NB4 (cell line): ENCODE results near the gene CAP2.

Experiments
- DNase-seq: peaks from one replicate; pipeline ENCODE4 v3.0.0; 2010; ENCODE audit warnings: low read depth
- H3K4me3 ChIP-seq: one replicate; pipeline ENCODE4 v1.5.1; 2011; ENCODE audit warnings: mild to moderate bottlenecking, low read depth, low read length, moderate library complexity
- MYC ChIP-seq: IDR thresholded peaks from 2 replicates; pipeline ENCODE4 v1.6.1; 2011; ENCODE audit warnings: low read depth, low read length
- POLR2A ChIP-seq: IDR thresholded peaks from 2 replicates; pipeline ENCODE4 v1.6.1; 2011; ENCODE audit warnings: mild to moderate bottlenecking; ENCODE audit not compliant: insufficient read length; ENCODE audit errors: extremely low read depth
- TF ChIP-seq, protein P1 (sequence below): IDR thresholded peaks from 2 replicates; pipeline ENCODE4 v1.6.1; 2011; ENCODE audit warnings: low read depth, low read length
- TF ChIP-seq, protein P2 (sequence below): IDR thresholded peaks from one replicate; pipeline ENCODE4 v1.5.1; 2012; ENCODE audit warnings: low read depth, low read length

The CAP2 gene

DNA sequence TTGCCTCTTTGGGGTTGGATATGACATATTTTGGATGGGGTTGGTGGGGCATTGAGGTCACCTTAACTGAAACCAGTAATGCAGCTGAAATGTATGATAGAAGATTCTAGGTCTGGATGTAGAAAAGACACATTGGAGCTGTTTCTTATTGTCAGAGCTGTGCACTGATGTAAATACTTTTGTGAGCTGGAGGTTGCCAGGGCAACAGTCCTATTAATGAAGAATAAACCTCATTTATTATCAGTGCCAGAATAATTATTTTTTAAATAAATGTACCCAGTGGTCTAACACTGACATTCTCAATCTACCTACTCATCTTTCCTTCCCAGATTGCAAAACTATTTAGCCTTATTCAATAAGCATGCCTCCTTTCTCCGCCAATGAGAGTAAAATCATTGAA, 57.0 kb downstream of the CAP2 start:
- no peak for DNase-seq
- no peak overlapping the region for H3K4me3 ChIP-seq
- TF ChIP-seq POLR2A (no peak), MYC (no peak)
- TF ChIP-seq, protein P1, sequence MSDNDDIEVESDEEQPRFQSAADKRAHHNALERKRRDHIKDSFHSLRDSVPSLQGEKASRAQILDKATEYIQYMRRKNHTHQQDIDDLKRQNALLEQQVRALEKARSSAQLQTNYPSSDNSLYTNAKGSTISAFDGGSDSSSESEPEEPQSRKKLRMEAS, result no peak
- TF ChIP-seq, protein P2, sequence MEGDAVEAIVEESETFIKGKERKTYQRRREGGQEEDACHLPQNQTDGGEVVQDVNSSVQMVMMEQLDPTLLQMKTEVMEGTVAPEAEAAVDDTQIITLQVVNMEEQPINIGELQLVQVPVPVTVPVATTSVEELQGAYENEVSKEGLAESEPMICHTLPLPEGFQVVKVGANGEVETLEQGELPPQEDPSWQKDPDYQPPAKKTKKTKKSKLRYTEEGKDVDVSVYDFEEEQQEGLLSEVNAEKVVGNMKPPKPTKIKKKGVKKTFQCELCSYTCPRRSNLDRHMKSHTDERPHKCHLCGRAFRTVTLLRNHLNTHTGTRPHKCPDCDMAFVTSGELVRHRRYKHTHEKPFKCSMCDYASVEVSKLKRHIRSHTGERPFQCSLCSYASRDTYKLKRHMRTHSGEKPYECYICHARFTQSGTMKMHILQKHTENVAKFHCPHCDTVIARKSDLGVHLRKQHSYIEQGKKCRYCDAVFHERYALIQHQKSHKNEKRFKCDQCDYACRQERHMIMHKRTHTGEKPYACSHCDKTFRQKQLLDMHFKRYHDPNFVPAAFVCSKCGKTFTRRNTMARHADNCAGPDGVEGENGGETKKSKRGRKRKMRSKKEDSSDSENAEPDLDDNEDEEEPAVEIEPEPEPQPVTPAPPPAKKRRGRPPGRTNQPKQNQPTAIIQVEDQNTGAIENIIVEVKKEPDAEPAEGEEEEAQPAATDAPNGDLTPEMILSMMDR, result no peak

DNA sequence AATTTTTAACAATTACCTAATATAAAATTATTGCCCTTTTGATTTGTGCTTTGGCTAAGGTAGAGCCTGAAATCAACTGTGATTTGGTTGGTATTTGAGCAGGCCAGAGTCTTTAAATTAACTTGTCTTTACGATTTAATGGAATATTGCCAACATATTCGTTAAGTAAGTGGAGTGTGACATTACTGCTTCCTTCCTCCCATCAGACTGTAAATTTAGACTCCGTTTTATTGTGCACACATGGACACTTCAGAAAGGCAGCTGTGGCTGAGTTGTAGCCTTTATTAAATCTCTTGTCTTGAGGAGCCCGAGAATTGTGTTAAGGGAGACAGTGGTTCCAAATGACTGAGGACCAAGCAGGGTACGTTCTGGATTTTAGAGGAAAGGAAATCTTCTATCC, 57.4 kb downstream of the CAP2 start:
- TF ChIP-seq POLR2A (no peak), MYC (no peak)
- TF ChIP-seq, protein P2, result no peak
- TF ChIP-seq, protein P1, result no peak
- DNase-seq, result no peak
- no peak overlapping the region for H3K4me3 ChIP-seq

DNA sequence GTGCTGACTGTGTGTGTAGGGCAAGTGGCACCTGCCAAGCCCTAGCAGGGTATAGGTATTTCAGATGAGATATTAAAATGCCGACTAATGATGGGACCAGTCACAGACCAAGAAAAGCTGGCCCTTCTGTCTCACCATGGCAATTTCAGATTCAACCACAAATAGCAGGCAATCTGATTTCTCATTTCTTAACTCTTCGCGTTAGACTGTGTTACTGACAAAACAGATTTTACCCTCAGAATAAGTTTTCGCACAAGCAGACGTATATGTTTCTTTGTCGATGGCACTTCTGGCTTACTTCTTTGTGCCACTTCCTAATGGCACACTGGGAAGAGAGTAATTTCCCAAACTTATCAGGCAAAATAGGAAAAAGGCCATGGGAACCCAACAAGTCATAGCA, 58.7 kb downstream of the CAP2 start:
- no peak for DNase-seq
- TF ChIP-seq MYC, result no peak
- TF ChIP-seq, protein P2, result no peak
- no peak for TF ChIP-seq POLR2A
- TF ChIP-seq, protein P1, result no peak
- H3K4me3 ChIP-seq, result no peak overlapping the region

DNA sequence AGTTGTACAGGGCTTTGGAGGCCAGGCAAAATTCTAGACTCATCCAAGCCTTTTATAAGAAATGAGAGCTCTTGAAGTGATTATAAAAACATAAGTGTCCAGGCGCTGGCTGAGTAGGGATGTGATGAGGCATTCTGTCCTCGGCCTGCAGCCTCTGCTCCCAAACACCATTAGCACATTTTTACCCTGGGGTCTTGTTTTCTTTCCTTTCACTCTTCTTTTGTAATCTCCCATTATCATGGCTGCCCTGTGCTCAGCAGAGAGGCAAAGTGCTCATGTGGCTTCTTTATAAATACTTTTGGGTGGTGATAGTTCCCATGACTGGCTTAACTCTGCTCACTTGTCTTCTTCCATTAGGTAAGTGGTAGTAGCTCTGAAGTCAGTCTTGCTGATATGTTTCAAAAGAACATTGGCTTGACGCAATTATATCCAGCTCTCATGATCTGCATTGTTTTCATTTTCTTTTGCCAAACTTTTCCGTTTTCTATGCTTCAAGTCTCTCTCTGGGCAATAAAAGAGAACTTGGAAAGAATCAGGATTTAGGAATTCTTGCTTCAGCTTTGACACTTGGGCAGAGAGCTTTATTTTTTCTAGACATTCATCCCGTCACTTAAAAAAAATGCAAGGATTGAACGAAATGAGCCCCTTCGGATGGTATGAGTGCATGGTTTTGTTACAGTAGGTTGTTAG, 61.1 kb downstream of the CAP2 start:
- DNase-seq, result no peak
- TF ChIP-seq MYC, result no peak
- TF ChIP-seq, protein P2, result no peak
- no peak for TF ChIP-seq POLR2A
- TF ChIP-seq, protein P1, result no peak
- no peak overlapping the region for H3K4me3 ChIP-seq

DNA sequence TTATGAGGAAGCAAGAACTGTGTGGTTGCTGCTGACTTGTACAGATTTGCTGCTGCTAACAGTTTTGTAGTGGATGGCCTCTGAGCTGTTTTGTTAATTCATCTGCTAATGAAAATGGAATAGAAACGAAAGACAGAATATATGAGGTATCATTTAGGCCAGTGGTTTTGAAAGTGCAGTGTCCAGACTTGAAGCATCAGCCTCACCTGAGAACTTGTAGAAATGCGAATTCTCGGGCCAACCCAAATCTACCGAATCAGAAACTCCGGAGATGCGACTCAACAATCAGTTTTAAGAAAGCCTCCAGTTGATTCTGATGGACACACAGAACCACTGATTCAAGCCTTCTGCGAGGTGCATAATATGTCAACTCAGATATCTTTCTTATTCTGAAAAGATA, 62.5 kb downstream of the CAP2 start:
- DNase-seq, result no peak
- H3K4me3 ChIP-seq, result no peak overlapping the region
- TF ChIP-seq POLR2A (no peak), MYC (no peak)
- TF ChIP-seq, protein P2, result no peak
- TF ChIP-seq, protein P1, result no peak

DNA sequence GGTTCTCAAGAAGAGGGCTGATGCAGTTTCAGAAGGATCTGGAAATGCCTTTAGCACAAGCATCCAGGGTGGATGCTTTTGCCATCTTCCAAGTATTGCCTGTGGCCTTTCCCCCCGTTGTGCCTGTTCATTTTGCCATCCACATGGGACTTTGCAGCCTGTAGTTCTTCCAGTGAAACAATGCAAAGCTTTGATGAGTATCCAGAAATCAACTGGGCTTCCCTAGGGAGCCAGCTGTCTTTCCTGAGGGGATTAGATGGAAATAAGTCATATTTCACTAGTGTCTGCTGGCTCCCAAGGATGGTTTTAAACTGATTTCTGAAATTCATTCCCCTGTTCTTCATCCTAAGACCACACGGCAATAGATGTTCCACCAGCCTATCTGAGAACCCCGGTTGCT, 63.3 kb downstream of the CAP2 start:
- TF ChIP-seq POLR2A (no peak), MYC (no peak)
- TF ChIP-seq, protein P1, result no peak
- TF ChIP-seq, protein P2, result no peak
- no peak for DNase-seq
- H3K4me3 ChIP-seq, result no peak overlapping the region
